ENCODE measurements around the gene HES6.

GRCh38 chr2:238225121-238225520 lies 14.7 kb downstream of the HES6 start:
- TF ChIP-seq CTCF (IDR thresholded peaks at IDR 0.05 in 4 of 5, conservative IDR thresholded peaks at IDR 0.05 in 1 of 5) (no peak), POLR2A (IDR thresholded peaks at IDR 0.05) (no peak)

All from gastrocnemius medialis (tissue), 4 donors.